HPDE6-E6E7 (cell line): ENCODE measurements around the gene GLRA1.
"Not testable (repeated sequence)": the region's sequence is repeated elsewhere in the genome, so short reads cannot be mapped to it uniquely, and the experiment has no call there.

Experiments
- DNase-seq: peaks from one replicate; pipeline ENCODE4 v3.0.0; 2011; ENCODE audit warnings: missing footprints; ENCODE audit errors: extremely low spot score

The GLRA1 gene

GRCh38 chr5:151820271-151820670, 104.4 kb downstream of the GLRA1 start:
- DNase-seq, result no peak

- DNase-seq, result no peak
Measured at GRCh38 chr5:151819830-151820229, 104.8 kb downstream of the GLRA1 start.

- no peak for DNase-seq
Measured at GRCh38 chr5:151815051-151815450, 109.6 kb downstream of the GLRA1 start.

- DNase-seq, result no peak
Measured at GRCh38 chr5:151812757-151813309, 111.8 kb downstream of the GLRA1 start.

GRCh38 chr5:151811593-151812321, 112.9 kb downstream of the GLRA1 start:
- no peak for DNase-seq

GRCh38 chr5:151810897-151811296, 113.8 kb downstream of the GLRA1 start:
- DNase-seq, result no peak

GRCh38 chr5:151810449-151810848, 114.2 kb downstream of the GLRA1 start:
- no peak for DNase-seq

- no peak for DNase-seq
Measured at GRCh38 chr5:151808451-151809169, 116.0 kb downstream of the GLRA1 start.

GRCh38 chr5:151805414-151806223, 119.0 kb downstream of the GLRA1 start:
- DNase-seq, result no peak

- DNase-seq, result no peak
Measured at GRCh38 chr5:151800532-151800931, 124.1 kb downstream of the GLRA1 start.

- no peak for DNase-seq
Measured at GRCh38 chr5:151799407-151799806, 125.2 kb downstream of the GLRA1 start.

- DNase-seq, result no peak
Measured at GRCh38 chr5:151798674-151799073, 126.0 kb downstream of the GLRA1 start.

GRCh38 chr5:151795426-151795825, 129.2 kb downstream of the GLRA1 start:
- DNase-seq, result no peak

GRCh38 chr5:151793358-151793757, 131.3 kb downstream of the GLRA1 start:
- DNase-seq, result no peak

GRCh38 chr5:151787817-151788216, 136.8 kb downstream of the GLRA1 start:
- DNase-seq, result no peak

- no peak for DNase-seq
Measured at GRCh38 chr5:151786468-151786867, 138.2 kb downstream of the GLRA1 start.

- DNase-seq, result no peak
Measured at GRCh38 chr5:151784141-151784540, 140.5 kb downstream of the GLRA1 start.

GRCh38 chr5:151783664-151784063, 141.0 kb downstream of the GLRA1 start:
- not testable (repeated sequence) for DNase-seq

GRCh38 chr5:151781201-151781600, 143.4 kb downstream of the GLRA1 start:
- no peak for DNase-seq

- DNase-seq, result no peak
Measured at GRCh38 chr5:151780348-151780747, 144.3 kb downstream of the GLRA1 start.

GRCh38 chr5:151779531-151780125, 145.0 kb downstream of the GLRA1 start:
- no peak for DNase-seq
